Measurements from ENCODE around the gene DCST2. TPM values are rescaled to one million over a fixed set of nuclear protein-coding genes. Genes with fewer than 3 reads are reported as not detected.
A peak's percentile ranks its signal among the peaks of the same experiment; 100 is the strongest.
"Not testable (repeated sequence)": the region's sequence is repeated elsewhere in the genome, so short reads cannot be mapped to it uniquely, and the experiment has no call there.

Gene DCST2
- total and polyA plus RNA-seq, 7 experiments from 2014 or later = 0.22 to 3.3 (median 2.4) TPM; not detected in 2

- ChIA-PET CTCF (interaction anchor here (1.6 to 17.9 kb wide), 2 partner anchors 25 to 27 kb away, joined by 12 to 291 read pairs; no protein-coding TSS in a partner anchor), POLR2A (interaction anchor here (1.1 kb wide), 2 partner anchors 10 to 28 kb away, joined by 3 read pairs; partner anchors contain the start of gene PYGO2)
- H3K4me1 Mint-ChIP-seq = peaks cover 13 to 22% (median 18%) of the 10 kb centered on the region in 7 donors
- H3K9me3 Mint-ChIP-seq = no peaks in the 10 kb centered on the region
- Histone ChIP-seq H3K27me3 (ENCODE audit: control insufficient read depth in 2 of 2, insufficient read depth in 2 of 2, low read length in 2 of 2) (no peaks in the 10 kb centered on the region), H3K36me3 (ENCODE audit: control insufficient read depth in 2 of 3, insufficient read depth in 3 of 3, low read length in 3 of 3) (peaks cover 3 to 44% (median 10%) of the 10 kb centered on the region in 3 experiments), H3K4me1 (ENCODE audit: control insufficient read depth in 2 of 2, insufficient read depth in 2 of 2, low read length in 2 of 2) (peaks cover 5 to 8% of the 10 kb centered on the region in 2 donors), H3K4me3 (ENCODE audit: low read length) (no peak overlapping the region), H3K27ac (ENCODE audit: low read depth, low read length) (no peak overlapping the region), H3K9me3 (ENCODE audit: control insufficient read depth in 2 of 3, low read length in 3 of 3) (no peaks in the 10 kb centered on the region)
- DNase-seq = no peak
- intact Hi-C loops (cut with micrococcal nuclease) = no loop called here
- no peak overlapping the region for H3K4me3 Mint-ChIP-seq
- H3K27ac Mint-ChIP-seq = peak overlapping the region in 1 of 9 donors; percentile 0
- ATAC-seq = no peak
- peaks cover 0 to 20% (median 10%) of the 10 kb centered on the region in 5 donors for H3K36me3 Mint-ChIP-seq
- H3K27me3 Mint-ChIP-seq = no peaks in the 10 kb centered on the region
Measured at GRCh38 chr1:154989195-154989860, 44.3 kb downstream of the DCST2 start.

GRCh38 chr1:154988058-154988954 lies 45.3 kb downstream of the DCST2 start:
- Histone ChIP-seq H3K4me1 (ENCODE audit: control insufficient read depth in 2 of 2, insufficient read depth in 2 of 2, low read length in 2 of 2) (peaks cover 13 to 14% of the 10 kb centered on the region in 2 donors), H3K9me3 (ENCODE audit: control insufficient read depth in 2 of 3, low read length in 3 of 3) (no peaks in the 10 kb centered on the region), H3K36me3 (ENCODE audit: control insufficient read depth in 2 of 3, insufficient read depth in 3 of 3, low read length in 3 of 3) (peaks cover 3 to 44% (median 10%) of the 10 kb centered on the region in 3 experiments), H3K27me3 (ENCODE audit: control insufficient read depth in 2 of 2, insufficient read depth in 2 of 2, low read length in 2 of 2) (no peaks in the 10 kb centered on the region), H3K27ac (ENCODE audit: low read depth, low read length) (no peak overlapping the region), H3K4me3 (ENCODE audit: low read length) (no peak overlapping the region)
- intact Hi-C loops (cut with micrococcal nuclease) = loop anchor here in 1 of 2 donors (1.0 kb wide), 1 partner anchor 29 kb away; no protein-coding TSS in a partner anchor
- ATAC-seq = no peak
- no peak overlapping the region for H3K27ac Mint-ChIP-seq
- ChIA-PET POLR2A (interaction anchor here (0.7 to 2.0 kb wide), 9 partner anchors 8 to 29 kb away, joined by 3 to 8 read pairs (median 4); partner anchors contain the start of genes CKS1B and PYGO2), CTCF (interaction anchor here (1.3 to 1.6 kb wide), 2 partner anchors 28 to 318 kb away, joined by 4 to 12 read pairs; no protein-coding TSS in a partner anchor)
- no peaks in the 10 kb centered on the region for H3K27me3 Mint-ChIP-seq
- peaks cover 13 to 26% (median 18%) of the 10 kb centered on the region in 7 donors for H3K4me1 Mint-ChIP-seq
- H3K4me3 Mint-ChIP-seq = no peak overlapping the region
- DNase-seq = no peak
- peaks cover 0 to 20% (median 10%) of the 10 kb centered on the region in 5 donors for H3K36me3 Mint-ChIP-seq
- H3K9me3 Mint-ChIP-seq = no peaks in the 10 kb centered on the region

- H3K36me3 Mint-ChIP-seq = peaks cover 0 to 14% (median 10%) of the 10 kb centered on the region in 5 donors
- H3K9me3 ChIP-seq (ENCODE audit: control insufficient read depth in 2 of 3, low read length in 3 of 3) = no peaks in the 10 kb centered on the region
- ChIA-PET POLR2A (interaction anchor here (0.7 to 2.0 kb wide), 6 partner anchors 9 to 30 kb away, joined by 3 to 8 read pairs (median 4); partner anchors contain the start of genes CKS1B and PYGO2), CTCF (interaction anchor here (1.1 to 1.8 kb wide), 3 partner anchors 12 to 317 kb away, joined by 4 to 8 read pairs (median 4); no protein-coding TSS in a partner anchor)
- H3K4me1 ChIP-seq (ENCODE audit: control insufficient read depth in 2 of 2, insufficient read depth in 2 of 2, low read length in 2 of 2) = peaks cover 18 to 19% of the 10 kb centered on the region in 2 donors
- DNase-seq (no peak), ATAC-seq (no peak)
- no peaks in the 10 kb centered on the region for H3K27me3 Mint-ChIP-seq
- no peak overlapping the region for H3K4me3 ChIP-seq (ENCODE audit: low read length)
- H3K9me3 Mint-ChIP-seq = no peaks in the 10 kb centered on the region
- no peak overlapping the region for H3K27ac Mint-ChIP-seq
- H3K36me3 ChIP-seq (ENCODE audit: control insufficient read depth in 2 of 3, insufficient read depth in 3 of 3, low read length in 3 of 3) = peaks cover 3 to 38% (median 10%) of the 10 kb centered on the region in 3 experiments
- no peaks in the 10 kb centered on the region for H3K27me3 ChIP-seq (ENCODE audit: control insufficient read depth in 2 of 2, insufficient read depth in 2 of 2, low read length in 2 of 2)
- intact Hi-C loops (cut with micrococcal nuclease) = no loop called here
- peaks cover 13 to 26% (median 18%) of the 10 kb centered on the region in 7 donors for H3K4me1 Mint-ChIP-seq
- H3K4me3 Mint-ChIP-seq = no peak overlapping the region
- no peak overlapping the region for H3K27ac ChIP-seq (ENCODE audit: low read depth, low read length)
Measured at GRCh38 chr1:154987326-154987725, 46.3 kb downstream of the DCST2 start.

GRCh38 chr1:154986736-154987135 lies 46.8 kb downstream of the DCST2 start:
- H3K27ac ChIP-seq (ENCODE audit: low read depth, low read length); H3K4me3 ChIP-seq (ENCODE audit: low read length); H3K4me3 Mint-ChIP-seq; DNase-seq; H3K9me3 ChIP-seq (ENCODE audit: control insufficient read depth in 2 of 3, low read length in 3 of 3); H3K27ac Mint-ChIP-seq; intact Hi-C loops (cut with micrococcal nuclease); H3K27me3 ChIP-seq (ENCODE audit: control insufficient read depth in 2 of 2, insufficient read depth in 2 of 2, low read length in 2 of 2); H3K9me3 Mint-ChIP-seq; ATAC-seq; H3K27me3 Mint-ChIP-seq: not testable (repeated sequence)
- ChIA-PET POLR2A (interaction anchor here (1.7 to 2.0 kb wide), 3 partner anchors 10 to 26 kb away, joined by 4 to 8 read pairs (median 5); partner anchors contain the start of gene CKS1B), CTCF (interaction anchor here (0.8 to 1.8 kb wide), 3 partner anchors 13 to 897 kb away, joined by 3 to 8 read pairs (median 4); no protein-coding TSS in a partner anchor)
- peaks cover 0 to 14% (median 10%) of the 10 kb centered on the region in 5 donors for H3K36me3 Mint-ChIP-seq
- H3K4me1 ChIP-seq (ENCODE audit: control insufficient read depth in 2 of 2, insufficient read depth in 2 of 2, low read length in 2 of 2) = peaks cover 18 to 20% of the 10 kb centered on the region in 2 donors
- peaks cover 3 to 38% (median 10%) of the 10 kb centered on the region in 3 experiments for H3K36me3 ChIP-seq (ENCODE audit: control insufficient read depth in 2 of 3, insufficient read depth in 3 of 3, low read length in 3 of 3)
- H3K4me1 Mint-ChIP-seq = peaks cover 13 to 26% (median 18%) of the 10 kb centered on the region in 7 donors

GRCh38 chr1:154983776-154984466 lies 49.7 kb downstream of the DCST2 start:
- H3K4me3 Mint-ChIP-seq = no peak overlapping the region
- H3K27me3 Mint-ChIP-seq = no peaks in the 10 kb centered on the region
- H3K27ac ChIP-seq (ENCODE audit: low read depth, low read length) = peak overlapping the region; percentile 77
- peak overlapping the region; percentile 64 for H3K4me3 ChIP-seq (ENCODE audit: low read length)
- ATAC-seq (no peak), DNase-seq (no peak)
- ChIA-PET CTCF (interaction anchor here (0.7 to 2.9 kb wide), 13 partner anchors 11 to 803 kb away, joined by 3 to 18 read pairs (median 4); partner anchors contain the start of genes PMVK, PYGO2 and SHC1), POLR2A (interaction anchor here (0.7 to 3.6 kb wide), 22 partner anchors 10 to 189 kb away, joined by 3 to 30 read pairs (median 7); partner anchors contain the start of genes ADAM15, CKS1B, KRTCAP2 and LENEP)
- peaks cover 15 to 16% of the 10 kb centered on the region in 2 donors for H3K4me1 ChIP-seq (ENCODE audit: control insufficient read depth in 2 of 2, insufficient read depth in 2 of 2, low read length in 2 of 2)
- H3K9me3 ChIP-seq (ENCODE audit: control insufficient read depth in 2 of 3, low read length in 3 of 3) = no peaks in the 10 kb centered on the region
- peaks cover 2 to 25% (median 11%) of the 10 kb centered on the region in 7 donors for H3K4me1 Mint-ChIP-seq
- H3K27me3 ChIP-seq (ENCODE audit: control insufficient read depth in 2 of 2, insufficient read depth in 2 of 2, low read length in 2 of 2) = no peaks in the 10 kb centered on the region
- H3K36me3 ChIP-seq (ENCODE audit: control insufficient read depth in 2 of 3, insufficient read depth in 3 of 3, low read length in 3 of 3) = peaks cover 3 to 22% (median 7%) of the 10 kb centered on the region in 3 experiments
- intact Hi-C loops (cut with micrococcal nuclease) = loop anchor here (1.0 to 5.0 kb wide), 10 partner anchors 10 to 763 kb away; partner anchors contain the start of genes CKS1B (in 2 of the 2), PBXIP1 (in 1 of the 2), PYGO2 (in 1 of the 2) and ZBTB7B (in 1 of the 2)
- H3K9me3 Mint-ChIP-seq = no peaks in the 10 kb centered on the region
- H3K27ac Mint-ChIP-seq = peak overlapping the region in 2 of 9 donors; percentile 38 to 55
- peaks cover 0 to 18% (median 4%) of the 10 kb centered on the region in 5 donors for H3K36me3 Mint-ChIP-seq

Measured in naive thymus-derived CD4-positive, alpha-beta T cell (primary cell).